ENCODE results near the gene DNAJA2.

The DNAJA2 gene

DNA sequence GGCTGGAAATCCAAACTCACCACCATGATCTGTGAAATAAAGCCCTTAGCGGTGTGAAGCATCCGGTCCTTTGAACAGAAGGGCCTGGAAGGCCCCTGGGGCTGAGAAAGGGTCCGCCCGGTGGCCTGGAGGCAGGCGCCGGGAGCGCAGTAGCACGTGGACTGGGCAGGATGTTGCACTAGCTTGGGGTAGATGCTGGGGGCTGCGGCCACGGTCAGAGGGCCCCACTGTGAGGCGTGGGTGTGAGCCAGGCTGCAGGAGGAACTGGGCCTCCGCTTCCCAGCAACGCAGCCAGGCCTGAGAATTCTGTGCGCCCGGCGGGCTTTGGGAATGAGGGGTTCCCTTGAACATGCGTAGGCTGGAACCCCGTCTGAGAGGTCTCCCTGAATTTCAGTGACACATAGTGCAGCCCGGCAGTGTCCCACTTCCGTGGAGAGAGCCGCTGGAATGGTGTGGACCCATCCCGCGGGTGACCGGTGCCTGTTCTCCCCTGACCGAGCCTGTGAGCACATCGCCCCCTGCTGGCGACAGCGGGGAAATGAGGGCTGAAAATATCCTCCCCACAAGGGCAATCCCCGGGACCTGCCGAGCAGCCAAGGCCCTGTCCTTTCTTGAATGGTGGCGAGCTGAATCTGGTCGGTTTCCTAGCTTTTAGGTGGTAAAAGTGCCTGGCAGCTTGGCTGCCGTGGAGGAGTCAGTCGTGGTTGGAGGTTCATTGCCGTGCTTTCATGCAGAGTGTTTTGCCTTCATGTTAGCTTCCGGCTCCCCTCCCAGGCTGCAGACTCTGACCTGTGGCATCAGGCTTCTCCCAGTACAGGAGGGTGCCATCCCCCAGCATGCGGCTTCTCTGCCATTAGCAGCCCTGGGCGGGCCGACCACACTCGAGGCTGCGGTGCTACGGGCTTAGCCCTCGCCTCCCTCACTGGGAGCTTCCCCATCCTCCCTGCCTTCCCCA, 43.8 kb downstream of the DNAJA2 start:
- WGBS: 74% methylated on average over 41 of the region's 43 CpGs
- Histone ChIP-seq H4K8ac (ENCODE audit: low read length) (peak overlapping the region; percentile 53), H3K4ac (ENCODE audit: low read depth in 1 of 2, low read length in 2 of 2) (no peak overlapping the region), H3K4me3 (ENCODE audit: insufficient read depth in 1 of 2, low read depth in 1 of 2, low read length in 2 of 2) (no peak overlapping the region), H3K9me3 (ENCODE audit: control insufficient read depth, low read length) (no peaks in the 10 kb centered on the region), H4K91ac (ENCODE audit: low read length) (no peak overlapping the region), H3K9ac (ENCODE audit: low read length) (no peak overlapping the region), H3K23ac (ENCODE audit: low read length in 2 of 2) (no peak overlapping the region), H3K27ac (ENCODE audit: low read length, poor library complexity, severe bottlenecking) (no peak overlapping the region), H3K79me1 (replicated peaks; ENCODE audit: low read length, poor library complexity, severe bottlenecking) (no peaks in the 10 kb centered on the region), H2BK120ac (ENCODE audit: low read depth, low read length) (no peak overlapping the region), H2AK5ac (ENCODE audit: low read length, severe bottlenecking) (no peak overlapping the region), H2AFZ (ENCODE audit: low read depth, low read length) (no peak overlapping the region), H2BK5ac (ENCODE audit: low read depth, low read length, poor library complexity, severe bottlenecking) (no peak overlapping the region), H3K4me1 (ENCODE audit: control insufficient read depth, insufficient read depth, low read depth, low read length) (no peaks in the 10 kb centered on the region), H3K36me3 (ENCODE audit: control insufficient read depth in 1 of 2, insufficient read depth in 2 of 2, low read depth in 1 of 2, low read length in 2 of 2) (peaks cover 22 to 54% of the 10 kb centered on the region in 2 experiments), H3K27me3 (ENCODE audit: control insufficient read depth in 1 of 2, insufficient read depth in 1 of 2, low read length in 2 of 2) (no peaks in the 10 kb centered on the region), H3K18ac (ENCODE audit: low read depth in 1 of 2, low read length in 2 of 2) (no peak overlapping the region), H2BK12ac (ENCODE audit: low read length in 2 of 2) (no peak overlapping the region), H3K14ac (ENCODE audit: low read length in 2 of 2) (no peak overlapping the region), H2BK15ac (ENCODE audit: low read depth, poor library complexity, severe bottlenecking) (no peak overlapping the region), H3K4me2 (ENCODE audit: low read length, poor library complexity, severe bottlenecking) (no peak overlapping the region)
- peak; percentile 52 for DNase-seq

DNA sequence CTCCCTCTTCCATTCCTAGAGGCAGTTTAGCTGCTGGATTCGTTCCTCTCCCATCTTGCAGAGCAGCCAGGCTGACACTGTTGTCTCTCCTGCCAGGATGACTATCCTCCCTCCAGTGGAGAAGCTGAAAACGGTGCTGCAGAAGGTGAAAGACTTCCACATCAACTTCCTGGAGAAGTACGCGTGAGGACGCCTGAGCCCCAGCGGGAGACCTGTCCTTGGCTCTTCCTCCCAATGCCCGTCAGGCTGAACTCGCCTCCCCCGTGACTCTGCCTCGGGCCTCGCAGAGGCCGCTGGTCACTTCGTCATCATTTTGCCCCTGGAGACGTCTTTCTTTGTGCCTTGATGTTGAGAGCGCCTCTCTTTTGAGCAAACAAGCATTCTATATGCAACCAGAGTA, 44.7 kb downstream of the DNAJA2 start:
- no peak overlapping the region for H2AFZ ChIP-seq (ENCODE audit: low read depth, low read length)
- H3K4me2 ChIP-seq (ENCODE audit: low read length, poor library complexity, severe bottlenecking): no peak overlapping the region
- no peaks in the 10 kb centered on the region for H3K4me1 ChIP-seq (ENCODE audit: control insufficient read depth, insufficient read depth, low read depth, low read length)
- H3K9me3 ChIP-seq (ENCODE audit: control insufficient read depth, low read length): no peaks in the 10 kb centered on the region
- no peak overlapping the region for H3K4me3 ChIP-seq (ENCODE audit: insufficient read depth in 1 of 2, low read depth in 1 of 2, low read length in 2 of 2)
- H3K14ac ChIP-seq (ENCODE audit: low read length in 2 of 2): no peak overlapping the region
- no peak overlapping the region for H3K9ac ChIP-seq (ENCODE audit: low read length)
- H2BK15ac ChIP-seq (ENCODE audit: low read depth, poor library complexity, severe bottlenecking): no peak overlapping the region
- H2BK12ac ChIP-seq (ENCODE audit: low read length in 2 of 2): no peak overlapping the region
- WGBS: 90% methylated on average over 15 of the region's 15 CpGs
- no peak overlapping the region for H4K8ac ChIP-seq (ENCODE audit: low read length)
- no peak overlapping the region for H2AK5ac ChIP-seq (ENCODE audit: low read length, severe bottlenecking)
- no peak for DNase-seq
- H3K4ac ChIP-seq (ENCODE audit: low read depth in 1 of 2, low read length in 2 of 2): no peak overlapping the region
- H3K27me3 ChIP-seq (ENCODE audit: control insufficient read depth in 1 of 2, insufficient read depth in 1 of 2, low read length in 2 of 2): no peaks in the 10 kb centered on the region
- H3K23ac ChIP-seq (ENCODE audit: low read length in 2 of 2): peak overlapping the region in 1 of 2 experiments; percentile 54
- no peaks in the 10 kb centered on the region for H3K79me1 ChIP-seq (replicated peaks; ENCODE audit: low read length, poor library complexity, severe bottlenecking)
- peaks cover 30 to 63% of the 10 kb centered on the region in 2 experiments for H3K36me3 ChIP-seq (ENCODE audit: control insufficient read depth in 1 of 2, insufficient read depth in 2 of 2, low read depth in 1 of 2, low read length in 2 of 2)
- H3K18ac ChIP-seq (ENCODE audit: low read depth in 1 of 2, low read length in 2 of 2): no peak overlapping the region
- no peak overlapping the region for H4K91ac ChIP-seq (ENCODE audit: low read length)
- no peak overlapping the region for H3K27ac ChIP-seq (ENCODE audit: low read length, poor library complexity, severe bottlenecking)
- no peak overlapping the region for H2BK120ac ChIP-seq (ENCODE audit: low read depth, low read length)
- no peak overlapping the region for H2BK5ac ChIP-seq (ENCODE audit: low read depth, low read length, poor library complexity, severe bottlenecking)

DNA sequence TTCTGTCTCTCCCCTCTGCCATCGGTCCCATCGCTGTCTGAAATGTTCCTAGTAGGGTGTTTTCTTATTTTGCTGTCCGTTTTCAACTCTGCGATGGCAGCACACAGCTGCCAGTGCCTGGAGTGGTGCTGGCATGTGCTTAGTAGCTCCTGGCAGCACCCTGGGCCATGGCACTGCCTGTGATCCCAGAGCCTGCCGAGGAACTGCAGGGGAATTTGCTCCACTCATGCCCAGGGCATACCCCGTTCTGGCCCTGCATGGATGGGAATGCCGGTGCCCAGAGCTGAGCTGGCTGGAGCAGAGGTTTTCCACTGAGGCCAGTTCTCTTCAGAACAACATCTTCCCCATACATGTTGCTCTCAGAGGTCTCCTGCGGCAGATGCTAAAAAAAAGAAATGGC, 46.2 kb downstream of the DNAJA2 start:
- Histone ChIP-seq H3K4ac (ENCODE audit: low read depth in 1 of 2, low read length in 2 of 2) (no peak overlapping the region), H2BK15ac (ENCODE audit: low read depth, poor library complexity, severe bottlenecking) (no peak overlapping the region), H2AK5ac (ENCODE audit: low read length, severe bottlenecking) (no peak overlapping the region), H3K18ac (ENCODE audit: low read depth in 1 of 2, low read length in 2 of 2) (no peak overlapping the region), H3K4me2 (ENCODE audit: low read length, poor library complexity, severe bottlenecking) (no peak overlapping the region), H2BK120ac (ENCODE audit: low read depth, low read length) (no peak overlapping the region), H3K4me3 (ENCODE audit: insufficient read depth in 1 of 2, low read depth in 1 of 2, low read length in 2 of 2) (no peak overlapping the region), H3K79me1 (replicated peaks; ENCODE audit: low read length, poor library complexity, severe bottlenecking) (no peaks in the 10 kb centered on the region), H4K8ac (ENCODE audit: low read length) (no peak overlapping the region), H3K36me3 (ENCODE audit: control insufficient read depth in 1 of 2, insufficient read depth in 2 of 2, low read depth in 1 of 2, low read length in 2 of 2) (peaks cover 37 to 78% of the 10 kb centered on the region in 2 experiments), H2BK5ac (ENCODE audit: low read depth, low read length, poor library complexity, severe bottlenecking) (no peak overlapping the region), H2AFZ (ENCODE audit: low read depth, low read length) (no peak overlapping the region), H3K27ac (ENCODE audit: low read length, poor library complexity, severe bottlenecking) (no peak overlapping the region), H2BK12ac (ENCODE audit: low read length in 2 of 2) (no peak overlapping the region), H3K14ac (ENCODE audit: low read length in 2 of 2) (no peak overlapping the region), H3K9me3 (ENCODE audit: control insufficient read depth, low read length) (no peaks in the 10 kb centered on the region), H3K27me3 (ENCODE audit: control insufficient read depth in 1 of 2, insufficient read depth in 1 of 2, low read length in 2 of 2) (no peaks in the 10 kb centered on the region), H4K91ac (ENCODE audit: low read length) (no peak overlapping the region), H3K4me1 (ENCODE audit: control insufficient read depth, insufficient read depth, low read depth, low read length) (no peaks in the 10 kb centered on the region), H3K23ac (ENCODE audit: low read length in 2 of 2) (no peak overlapping the region), H3K9ac (ENCODE audit: low read length) (no peak overlapping the region)
- no peak for DNase-seq
- 99% methylated on average over 8 of the region's 8 CpGs for WGBS

DNA sequence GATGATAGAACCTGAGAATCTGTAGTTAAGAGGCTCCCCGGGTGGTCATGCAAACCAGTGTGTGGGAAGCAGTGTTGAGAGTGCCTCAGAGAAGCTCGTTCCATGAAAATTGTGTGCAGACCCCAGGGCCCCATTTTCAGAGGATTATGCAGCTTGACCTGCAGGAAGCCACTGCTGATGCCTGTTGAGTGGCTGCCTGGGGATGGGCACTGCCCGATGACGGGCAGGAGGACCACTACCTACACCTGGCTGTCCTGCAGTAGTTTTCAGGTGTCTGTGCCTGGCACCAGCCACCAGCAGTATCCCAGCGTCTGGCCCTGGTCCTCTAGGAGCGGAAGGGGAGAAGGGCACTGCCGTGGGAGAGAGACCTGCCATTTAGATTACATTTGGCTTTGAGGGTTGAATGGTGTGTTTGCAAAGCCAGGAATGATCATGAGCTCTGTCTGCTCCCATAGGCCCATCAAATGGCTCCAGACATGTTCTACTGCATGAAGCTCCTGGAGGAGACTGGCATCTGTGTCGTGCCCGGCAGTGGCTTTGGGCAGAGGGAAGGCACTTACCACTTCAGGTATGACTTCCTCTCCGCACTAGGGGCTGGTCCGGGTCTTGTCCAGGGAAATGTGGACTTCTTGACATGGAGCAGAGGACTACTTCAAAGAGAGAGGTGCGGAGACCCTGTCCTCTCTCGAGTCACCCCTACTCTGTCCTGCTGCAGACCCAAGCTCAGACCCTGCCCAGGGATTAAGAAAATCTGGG, 46.8 kb downstream of the DNAJA2 start:
- Histone ChIP-seq H2BK12ac (ENCODE audit: low read length in 2 of 2) (no peak overlapping the region), H4K91ac (ENCODE audit: low read length) (no peak overlapping the region), H2AK5ac (ENCODE audit: low read length, severe bottlenecking) (no peak overlapping the region), H3K23ac (ENCODE audit: low read length in 2 of 2) (no peak overlapping the region), H3K27ac (ENCODE audit: low read length, poor library complexity, severe bottlenecking) (no peak overlapping the region), H2BK5ac (ENCODE audit: low read depth, low read length, poor library complexity, severe bottlenecking) (no peak overlapping the region), H4K8ac (ENCODE audit: low read length) (no peak overlapping the region), H3K27me3 (ENCODE audit: control insufficient read depth in 1 of 2, insufficient read depth in 1 of 2, low read length in 2 of 2) (no peaks in the 10 kb centered on the region), H3K79me1 (replicated peaks; ENCODE audit: low read length, poor library complexity, severe bottlenecking) (no peaks in the 10 kb centered on the region), H2BK120ac (ENCODE audit: low read depth, low read length) (no peak overlapping the region), H3K36me3 (ENCODE audit: control insufficient read depth in 1 of 2, insufficient read depth in 2 of 2, low read depth in 1 of 2, low read length in 2 of 2) (peaks cover 37 to 83% of the 10 kb centered on the region in 2 experiments), H3K9ac (ENCODE audit: low read length) (no peak overlapping the region), H3K4me3 (ENCODE audit: insufficient read depth in 1 of 2, low read depth in 1 of 2, low read length in 2 of 2) (no peak overlapping the region), H3K4ac (ENCODE audit: low read depth in 1 of 2, low read length in 2 of 2) (no peak overlapping the region), H3K9me3 (ENCODE audit: control insufficient read depth, low read length) (no peaks in the 10 kb centered on the region), H2BK15ac (ENCODE audit: low read depth, poor library complexity, severe bottlenecking) (no peak overlapping the region), H3K4me1 (ENCODE audit: control insufficient read depth, insufficient read depth, low read depth, low read length) (no peaks in the 10 kb centered on the region), H2AFZ (ENCODE audit: low read depth, low read length) (no peak overlapping the region), H3K4me2 (ENCODE audit: low read length, poor library complexity, severe bottlenecking) (no peak overlapping the region), H3K18ac (ENCODE audit: low read depth in 1 of 2, low read length in 2 of 2) (no peak overlapping the region), H3K14ac (ENCODE audit: low read length in 2 of 2) (no peak overlapping the region)
- 98% methylated on average over 12 of the region's 13 CpGs for WGBS
- no peak for DNase-seq
